ENCODE measurements around the gene PIM2. TPM values are rescaled to one million over a fixed set of nuclear protein-coding genes. Genes with fewer than 3 reads are reported as not detected.

Gene PIM2
- total and polyA plus RNA-seq, 9 of the 15 experiments (the other 6 are each of a cell fraction or from before 2014, with no cell fraction given): 67.6 to 191 (median 108) TPM

DNA sequence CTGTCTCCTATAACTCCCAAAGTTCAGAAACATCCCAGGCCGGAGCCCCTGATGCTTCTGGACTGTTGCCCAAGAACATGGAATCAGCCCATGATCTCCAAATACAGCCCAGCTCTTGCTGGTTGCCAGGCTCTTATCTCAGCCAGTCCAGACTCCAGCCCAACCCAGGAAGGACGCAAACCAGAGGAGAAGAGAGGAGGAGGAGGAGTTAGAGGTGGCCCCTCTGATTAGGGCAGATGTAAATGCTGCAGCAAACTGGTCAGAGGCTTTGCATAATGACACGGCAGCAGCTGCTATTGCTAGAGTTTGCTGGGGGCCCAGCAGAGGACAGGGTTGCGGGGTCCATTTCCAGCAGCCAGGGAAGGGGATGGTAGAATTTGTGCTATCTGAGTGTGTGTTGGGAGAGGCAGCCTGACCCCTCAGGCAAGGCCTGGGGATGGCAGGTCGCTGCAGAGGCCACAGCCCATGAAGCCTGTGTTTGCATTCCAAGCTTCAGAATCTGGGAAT, 42.8 kb upstream of the PIM2 start (continued):
- TF ChIP-seq TOE1 (IDR thresholded peaks at IDR 0.05; ENCODE audit: borderline replicate concordance) (peak; percentile 19; the same call in 1 of the 2 replicates), TOE1 (CRISPR knock-in tag; IDR thresholded peaks at IDR 0.05; ENCODE audit: borderline replicate concordance, low read depth) (no peak), ZNF445 (CRISPR knock-in tag; IDR thresholded peaks at IDR 0.05; ENCODE audit: low read depth) (no peak), ZNF274 (IDR thresholded peaks at IDR 0.05; ENCODE audit: borderline replicate concordance, low read depth, low read length) (no peak; the same call in 1 of the 2 replicates), CCAR2 (IDR thresholded peaks at IDR 0.05; ENCODE audit: low read depth, low read length) (no peak), ZNF507 (tag; conservative IDR thresholded peaks at IDR 0.05) (no peak), NCOA6 (IDR thresholded peaks at IDR 0.05) (no peak), ZNF354B (CRISPR knock-in tag; IDR thresholded peaks at IDR 0.05) (no peak), WHSC1 (IDR thresholded peaks at IDR 0.05; ENCODE audit: low read length) (no peak), HDAC8 (tag; IDR thresholded peaks at IDR 0.05) (no peak), ZNF282 (CRISPR knock-in tag; IDR thresholded peaks at IDR 0.05) (no peak), ZNF232 (CRISPR knock-in tag; IDR thresholded peaks at IDR 0.05) (no peak), RBM22 (IDR thresholded peaks at IDR 0.05; ENCODE audit: low read depth, low read length, poor library complexity, severe bottlenecking) (no peak), POLR2B (IDR thresholded peaks at IDR 0.05; ENCODE audit: low read depth, partially characterized antibody) (no peak), FOS (IDR thresholded peaks at IDR 0.05; ENCODE audit: extremely low read depth, insufficient read length) (no peak), LEF1 (IDR thresholded peaks at IDR 0.05) (peak; percentile 66), MXI1 (IDR thresholded peaks at IDR 0.05; ENCODE audit: low read depth, low read length) (0 out of 2 replicates have a peak, but pooled peaks have one; percentile 36), KAT8 (IDR thresholded peaks at IDR 0.05; ENCODE audit: low read depth) (no peak), TRIM24 (IDR thresholded peaks at IDR 0.05) (peak in 1 of 2 experiments; percentile 54; a peak in 3 of 4 replicates), ETV6 (IDR thresholded peaks at IDR 0.05; ENCODE audit: borderline replicate concordance in 1 of 2, low read depth in 2 of 2, low read length in 1 of 2) (no peak), ETV6 (CRISPR knock-in tag; IDR thresholded peaks at IDR 0.05; ENCODE audit: borderline replicate concordance) (no peak), ZNF239 (CRISPR knock-in tag; IDR thresholded peaks at IDR 0.05) (no peak), BRCA1 (IDR thresholded peaks at IDR 0.05) (no peak), BRCA1 (CRISPR knock-in tag; IDR thresholded peaks at IDR 0.05) (no peak), MBD2 (IDR thresholded peaks at IDR 0.05; ENCODE audit: borderline replicate concordance, low read depth) (no peak), NR3C1 (CRISPR knock-in tag; IDR thresholded peaks at IDR 0.05) (no peak), POLR2AphosphoS2 (IDR thresholded peaks at IDR 0.05; ENCODE audit: low read length) (no peak), EGR1 (conservative IDR thresholded peaks at IDR 0.05) (no peak)
- TF ChIP-seq, protein P1, sequence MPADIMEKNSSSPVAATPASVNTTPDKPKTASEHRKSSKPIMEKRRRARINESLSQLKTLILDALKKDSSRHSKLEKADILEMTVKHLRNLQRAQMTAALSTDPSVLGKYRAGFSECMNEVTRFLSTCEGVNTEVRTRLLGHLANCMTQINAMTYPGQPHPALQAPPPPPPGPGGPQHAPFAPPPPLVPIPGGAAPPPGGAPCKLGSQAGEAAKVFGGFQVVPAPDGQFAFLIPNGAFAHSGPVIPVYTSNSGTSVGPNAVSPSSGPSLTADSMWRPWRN (IDR thresholded peaks at IDR 0.05; ENCODE audit: low read depth): no peak
- TF ChIP-seq, protein P2, sequence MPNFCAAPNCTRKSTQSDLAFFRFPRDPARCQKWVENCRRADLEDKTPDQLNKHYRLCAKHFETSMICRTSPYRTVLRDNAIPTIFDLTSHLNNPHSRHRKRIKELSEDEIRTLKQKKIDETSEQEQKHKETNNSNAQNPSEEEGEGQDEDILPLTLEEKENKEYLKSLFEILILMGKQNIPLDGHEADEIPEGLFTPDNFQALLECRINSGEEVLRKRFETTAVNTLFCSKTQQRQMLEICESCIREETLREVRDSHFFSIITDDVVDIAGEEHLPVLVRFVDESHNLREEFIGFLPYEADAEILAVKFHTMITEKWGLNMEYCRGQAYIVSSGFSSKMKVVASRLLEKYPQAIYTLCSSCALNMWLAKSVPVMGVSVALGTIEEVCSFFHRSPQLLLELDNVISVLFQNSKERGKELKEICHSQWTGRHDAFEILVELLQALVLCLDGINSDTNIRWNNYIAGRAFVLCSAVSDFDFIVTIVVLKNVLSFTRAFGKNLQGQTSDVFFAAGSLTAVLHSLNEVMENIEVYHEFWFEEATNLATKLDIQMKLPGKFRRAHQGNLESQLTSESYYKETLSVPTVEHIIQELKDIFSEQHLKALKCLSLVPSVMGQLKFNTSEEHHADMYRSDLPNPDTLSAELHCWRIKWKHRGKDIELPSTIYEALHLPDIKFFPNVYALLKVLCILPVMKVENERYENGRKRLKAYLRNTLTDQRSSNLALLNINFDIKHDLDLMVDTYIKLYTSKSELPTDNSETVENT (CRISPR knock-in tag; IDR thresholded peaks at IDR 0.05): no peak

Measured in K562 (cell line).